RPMI8226 (cell line): ENCODE data around the gene SELENOP.
"Not testable (repeated sequence)": the region's sequence is repeated elsewhere in the genome, so short reads cannot be mapped to it uniquely, and the experiment has no call there.

Experiments
- DNase-seq: peaks from one replicate; pipeline ENCODE4 v3.0.0-alpha.2; 2015

SELENOP gene, protein sequence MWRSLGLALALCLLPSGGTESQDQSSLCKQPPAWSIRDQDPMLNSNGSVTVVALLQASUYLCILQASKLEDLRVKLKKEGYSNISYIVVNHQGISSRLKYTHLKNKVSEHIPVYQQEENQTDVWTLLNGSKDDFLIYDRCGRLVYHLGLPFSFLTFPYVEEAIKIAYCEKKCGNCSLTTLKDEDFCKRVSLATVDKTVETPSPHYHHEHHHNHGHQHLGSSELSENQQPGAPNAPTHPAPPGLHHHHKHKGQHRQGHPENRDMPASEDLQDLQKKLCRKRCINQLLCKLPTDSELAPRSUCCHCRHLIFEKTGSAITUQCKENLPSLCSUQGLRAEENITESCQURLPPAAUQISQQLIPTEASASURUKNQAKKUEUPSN

DNA sequence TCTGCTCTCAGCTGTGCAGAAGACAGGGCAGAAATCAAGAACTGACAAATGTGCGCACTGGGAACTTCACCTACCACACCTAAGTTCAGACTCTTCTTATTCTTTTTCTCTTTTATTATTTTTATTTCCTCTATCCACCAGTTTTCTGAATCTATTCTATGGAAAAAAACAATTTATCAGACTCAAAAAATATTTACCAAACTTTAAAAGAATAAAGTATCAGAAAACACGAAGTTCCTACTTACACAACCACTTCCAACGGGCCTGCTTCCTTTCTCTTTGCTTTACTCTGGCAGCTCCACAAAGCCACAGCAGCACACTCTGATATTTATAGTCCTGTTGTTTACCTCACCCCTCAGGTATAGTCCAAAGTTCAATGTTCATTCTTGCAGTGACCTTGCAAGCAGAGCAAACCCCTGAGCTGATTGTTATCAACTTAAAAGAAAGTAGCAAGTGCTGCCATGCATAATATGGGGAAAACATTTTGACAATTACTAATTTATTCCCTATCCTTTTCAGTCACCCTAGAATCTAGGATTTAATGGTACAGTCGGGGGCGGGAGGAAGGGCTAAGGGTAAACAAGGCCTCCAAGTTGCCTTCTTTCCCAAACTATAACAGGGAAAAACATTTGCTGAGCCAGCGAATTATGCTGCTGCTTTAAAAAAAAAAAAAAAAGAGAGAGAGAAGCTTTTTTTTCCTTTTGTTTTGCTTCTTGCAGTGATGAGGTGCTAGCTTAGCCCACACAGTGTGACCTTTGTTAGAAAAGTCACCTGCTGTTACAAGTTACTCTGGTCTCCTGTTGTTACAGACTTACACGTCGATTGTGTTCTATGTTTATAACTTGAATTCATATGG lies at the start of gene SELENOP:
Gene SELENOP, minus strand, starts transcription at position 302 of the 856 bp plus-strand sequence. CDS start 3,539 bp downstream, outside the sequence.
- DNase-seq: peak; percentile 78

GRCh38 chr5:42858687-42859086 lies 47.0 kb upstream of the SELENOP start:
- no peak for DNase-seq

DNA sequence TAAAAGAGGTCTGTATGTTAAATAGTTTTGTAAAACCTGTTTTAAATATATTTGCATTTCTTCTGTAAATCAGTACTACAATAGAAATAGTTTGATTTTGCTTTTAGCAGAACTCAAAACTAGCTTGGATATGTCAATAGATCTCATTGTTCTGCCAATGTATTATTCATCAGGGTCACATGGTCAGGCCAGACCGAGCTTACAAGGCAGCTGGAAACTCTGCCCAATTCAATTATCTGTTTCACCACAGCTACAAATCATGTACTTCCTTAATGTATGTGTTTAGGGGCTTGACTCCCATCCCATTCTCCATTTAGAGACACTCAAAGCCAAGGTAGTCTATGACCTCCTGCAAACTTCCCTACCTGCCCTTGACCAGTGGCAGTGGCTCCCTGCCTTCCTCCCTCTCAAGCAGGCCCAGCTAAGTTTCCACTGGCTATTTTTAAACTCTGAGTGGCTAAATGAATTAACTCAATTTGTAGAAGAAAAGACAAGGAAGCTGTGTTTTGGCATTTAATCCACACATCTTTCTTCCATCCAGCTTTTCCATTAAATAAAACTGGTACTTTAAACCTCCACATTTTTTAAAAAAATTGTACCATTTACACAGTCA lies 46.4 kb upstream of the SELENOP start:
- no peak for DNase-seq

- peak; percentile 14 for DNase-seq
Measured at GRCh38 chr5:42855811-42856210, 44.1 kb upstream of the SELENOP start.

DNA sequence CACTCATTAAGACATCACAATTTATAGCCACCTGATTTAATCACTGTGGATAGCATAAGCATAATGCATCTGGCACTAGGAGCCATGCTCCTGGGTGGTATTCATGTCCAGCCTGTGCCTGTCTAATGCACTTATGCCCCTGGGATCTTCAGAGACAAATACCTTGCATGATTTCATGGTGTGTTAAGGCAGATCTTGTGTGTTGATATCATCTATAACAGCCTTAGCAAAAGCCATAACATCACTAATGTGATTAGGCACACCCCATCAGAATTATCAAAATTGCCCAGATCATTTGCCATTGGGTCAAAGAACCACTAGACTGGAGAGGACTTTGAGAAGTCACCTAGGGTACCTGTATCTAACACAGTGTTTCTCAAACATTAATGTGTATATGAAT lies 43.7 kb upstream of the SELENOP start:
- no peak for DNase-seq

- DNase-seq: peak; percentile 59
Measured at GRCh38 chr5:42854795-42855194, 43.1 kb upstream of the SELENOP start.

- no peak for DNase-seq
Measured at GRCh38 chr5:42852826-42853225, 41.1 kb upstream of the SELENOP start.

DNA sequence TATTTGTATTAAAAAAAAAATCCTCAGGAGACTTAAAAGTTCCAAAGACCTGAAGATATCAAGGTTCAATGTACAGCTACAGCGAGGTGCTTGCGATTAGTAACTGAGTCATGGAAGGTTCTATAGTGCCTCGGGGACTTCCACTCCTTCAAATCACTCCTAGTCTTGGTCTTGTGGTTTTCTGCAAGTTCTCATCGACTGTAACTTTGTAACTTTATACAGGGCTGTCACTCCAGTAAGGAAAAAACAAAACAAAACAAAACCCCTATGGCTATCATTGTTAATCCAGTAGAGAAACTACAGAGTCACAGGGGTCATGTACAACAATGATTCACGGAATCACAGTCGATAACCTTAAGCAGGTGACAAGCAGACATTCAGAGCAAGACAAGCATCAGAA lies 39.8 kb upstream of the SELENOP start:
- DNase-seq: no peak

DNA sequence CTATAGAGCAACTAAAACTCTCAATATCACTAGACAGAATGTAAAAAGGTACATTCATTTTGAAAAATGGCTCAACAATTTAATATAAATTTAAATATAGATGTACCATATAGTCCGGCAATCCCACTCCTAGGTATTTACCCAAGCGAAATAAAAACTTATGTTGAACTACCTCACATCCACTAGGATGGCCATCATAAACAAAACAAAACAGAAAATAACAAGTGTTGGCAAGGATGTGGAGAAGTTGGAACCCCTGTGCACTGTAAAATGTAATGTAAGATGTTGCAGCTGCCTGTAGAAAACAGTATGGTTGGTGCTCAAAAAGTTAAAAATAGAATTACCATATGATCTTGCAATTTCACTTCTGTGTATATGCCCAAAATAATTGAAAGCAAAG lies 36.9 kb upstream of the SELENOP start:
- no peak for DNase-seq

DNA sequence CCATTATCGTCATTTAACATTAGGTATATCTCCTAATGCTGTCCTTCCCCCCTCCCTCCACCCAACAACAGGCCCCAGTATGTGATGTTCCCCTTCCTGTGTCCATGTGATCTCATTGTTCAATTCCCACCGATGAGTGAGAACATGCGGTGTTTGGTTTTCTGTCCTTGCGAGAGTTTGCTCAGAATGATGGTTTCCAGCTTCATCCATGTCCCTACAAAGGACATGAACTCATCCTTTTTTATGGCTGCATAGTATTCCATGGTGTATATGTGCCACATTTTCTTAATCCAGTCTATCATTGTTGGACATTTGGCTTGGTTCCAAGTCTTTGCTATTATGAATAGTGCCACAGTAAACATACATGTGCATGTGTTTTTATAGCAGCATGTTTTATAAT lies 32.7 kb upstream of the SELENOP start:
- not testable (repeated sequence) for DNase-seq

GRCh38 chr5:42843675-42844292 lies 32.1 kb upstream of the SELENOP start:
- DNase-seq: no peak

DNA sequence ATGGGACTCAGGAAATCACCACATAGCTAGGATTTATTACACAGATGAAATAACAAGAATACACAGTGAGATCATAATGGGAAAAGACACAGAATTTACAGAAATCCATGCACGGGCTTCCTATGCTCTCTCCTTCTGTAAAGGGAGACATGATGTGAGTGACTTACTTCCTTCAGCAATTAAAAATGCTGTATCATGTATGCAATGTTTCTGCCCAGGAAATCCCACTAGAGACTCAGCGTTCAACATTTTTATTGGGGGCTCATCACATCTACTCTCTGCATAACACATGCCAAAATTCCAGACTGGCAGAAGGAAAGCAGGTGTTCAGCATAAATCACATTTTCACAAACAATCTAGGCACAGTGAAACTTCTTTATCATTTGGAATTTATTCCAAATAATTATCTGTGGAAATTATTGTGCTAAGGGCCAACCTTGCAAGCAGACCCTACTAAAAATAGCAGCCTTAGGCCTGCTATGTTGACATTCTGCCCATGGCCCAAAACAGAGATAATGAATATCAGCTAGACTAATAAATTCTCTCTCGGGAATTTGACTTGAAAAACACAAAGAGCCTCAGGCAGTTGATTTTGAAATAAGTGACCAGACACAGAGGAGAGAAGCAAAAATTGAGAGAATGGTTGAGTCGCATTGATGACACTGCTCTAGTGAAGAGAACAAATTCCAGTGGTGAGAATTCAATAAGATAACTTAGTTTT lies 31.4 kb upstream of the SELENOP start:
- no peak for DNase-seq

- no peak for DNase-seq
Measured at GRCh38 chr5:42840842-42841567, 29.3 kb upstream of the SELENOP start.

- DNase-seq: peak; percentile 87
Measured at GRCh38 chr5:42840269-42840668, 28.6 kb upstream of the SELENOP start.

- DNase-seq: no peak
Measured at GRCh38 chr5:42839196-42839595, 27.5 kb upstream of the SELENOP start.

GRCh38 chr5:42837601-42838000 lies 25.9 kb upstream of the SELENOP start:
- no peak for DNase-seq

GRCh38 chr5:42836070-42836769 lies 24.5 kb upstream of the SELENOP start:
- DNase-seq: no peak

DNA sequence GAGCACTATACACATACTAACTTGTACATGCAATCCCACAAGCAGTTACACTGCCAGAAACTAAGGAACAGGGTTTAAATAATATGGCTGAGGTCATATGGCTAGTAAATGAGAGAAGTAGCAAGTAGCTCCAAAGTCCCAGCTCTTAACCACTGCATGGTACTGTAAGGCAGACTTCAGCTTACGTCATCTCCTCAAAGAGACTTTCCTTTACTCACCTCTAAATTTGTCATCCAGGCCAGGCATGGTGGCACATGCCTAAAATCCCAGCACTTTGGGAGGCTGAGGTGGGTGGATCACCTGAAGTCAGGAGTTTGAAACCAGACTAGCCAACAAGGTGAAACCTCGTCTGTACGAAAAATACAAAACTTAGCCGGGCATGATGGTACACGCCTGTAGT lies 20.4 kb upstream of the SELENOP start:
- no peak for DNase-seq

DNA sequence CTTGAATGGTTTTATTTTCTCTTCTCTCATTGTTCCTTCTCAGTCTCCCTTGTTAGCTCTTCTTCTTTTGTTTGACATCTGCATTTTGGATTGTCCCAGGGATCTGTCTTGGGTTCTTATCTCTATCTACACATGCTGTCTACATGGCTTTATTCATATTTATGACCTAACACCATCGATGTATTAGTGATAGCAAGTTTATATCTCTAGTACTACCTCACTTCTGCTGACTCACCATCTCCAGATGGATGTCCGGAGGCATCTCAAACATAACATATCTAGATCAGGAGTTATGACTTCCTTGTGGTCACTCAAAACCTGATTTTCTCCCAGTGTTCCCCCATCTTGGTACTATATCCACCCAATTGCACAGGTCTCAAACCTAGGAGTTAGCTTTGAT lies 19.2 kb upstream of the SELENOP start:
- no peak for DNase-seq

DNA sequence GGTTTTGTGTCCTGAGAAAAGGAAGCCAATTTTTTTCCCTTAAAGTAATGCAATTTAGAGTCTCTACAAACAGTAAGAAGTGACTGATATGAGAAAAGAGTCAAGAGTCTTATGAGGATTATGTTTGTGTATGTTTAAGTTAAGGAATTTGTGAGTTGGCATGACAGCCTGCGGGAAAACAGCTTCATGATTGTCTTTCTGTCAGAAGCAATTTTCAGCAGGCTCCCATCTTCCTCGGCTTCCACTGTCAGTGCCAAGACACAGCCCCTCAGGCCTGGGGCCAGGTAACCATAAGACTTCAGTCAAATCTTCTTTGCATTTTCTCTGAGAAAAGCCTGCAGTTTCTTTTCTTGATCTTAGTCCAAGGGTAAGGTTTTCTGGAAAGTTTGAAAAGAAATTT lies 17.0 kb upstream of the SELENOP start:
- DNase-seq: no peak
